ENCODE data around the gene CTTN. TPM values are rescaled to one million over a fixed set of nuclear protein-coding genes. Genes with fewer than 3 reads are reported as not detected.

CTTN gene
- total RNA-seq, 1 donor = 406 TPM

GRCh38 chr11:70353900-70354568 is 44.3 kb upstream of the CTTN start:
- H3K4me3 ChIP-seq (ENCODE audit: low read depth, low read length) = no peak overlapping the region
- TF ChIP-seq CTCF (IDR thresholded peaks at IDR 0.05; ENCODE audit: insufficient read depth, low read depth, low read length) = no peak
- DNase-seq (ENCODE audit: low read depth) = no peak

GRCh38 chr11:70354629-70355028 is 43.7 kb upstream of the CTTN start:
- no peak overlapping the region for H3K4me3 ChIP-seq (ENCODE audit: low read depth, low read length)
- TF ChIP-seq CTCF (IDR thresholded peaks at IDR 0.05; ENCODE audit: insufficient read depth, low read depth, low read length) = no peak
- DNase-seq (ENCODE audit: low read depth) = no peak

- TF ChIP-seq CTCF (IDR thresholded peaks at IDR 0.05; ENCODE audit: insufficient read depth, low read depth, low read length) = no peak
- H3K4me3 ChIP-seq (ENCODE audit: low read depth, low read length) = no peak overlapping the region
- no peak for DNase-seq (ENCODE audit: low read depth)
Observed at GRCh38 chr11:70358753-70359152, 39.6 kb upstream of the CTTN start.

- DNase-seq (ENCODE audit: low read depth) = no peak
- no peak overlapping the region for H3K4me3 ChIP-seq (ENCODE audit: low read depth, low read length)
- no peak for TF ChIP-seq CTCF (IDR thresholded peaks at IDR 0.05; ENCODE audit: insufficient read depth, low read depth, low read length)
Observed at GRCh38 chr11:70359451-70360205, 38.7 kb upstream of the CTTN start.

- no peak for TF ChIP-seq CTCF (IDR thresholded peaks at IDR 0.05; ENCODE audit: insufficient read depth, low read depth, low read length)
- no peak overlapping the region for H3K4me3 ChIP-seq (ENCODE audit: low read depth, low read length)
Observed at GRCh38 chr11:70360211-70360610, 38.1 kb upstream of the CTTN start.

GRCh38 chr11:70364178-70364577 is 34.2 kb upstream of the CTTN start:
- peak; percentile 48 for DNase-seq (ENCODE audit: low read depth)
- TF ChIP-seq CTCF (IDR thresholded peaks at IDR 0.05; ENCODE audit: insufficient read depth, low read depth, low read length) = no peak
- H3K4me3 ChIP-seq (ENCODE audit: low read depth, low read length) = no peak overlapping the region

More at GRCh38 chr11:70360211-70360610, 38.1 kb upstream of the CTTN start:
- DNase-seq (ENCODE audit: low read depth) = no peak
